DOHH2 (cell line): ENCODE results near the gene ADGRA1.
"Not testable (repeated sequence)": the region's sequence is repeated elsewhere in the genome, so short reads cannot be mapped to it uniquely, and the experiment has no call there.

Experiments used
- H3F3A ChIP-seq: fragments of 200-600 bp; sonication (generic), shearing (Covaris generic); 2 replicates; pipeline ENCODE4 v1.6.0; 2016; ENCODE audit warnings: antibody characterized with exemption, mild to moderate bottlenecking; ENCODE audit not compliant: control insufficient read depth, insufficient read depth
- H3K27ac ChIP-seq: fragments of 200-600 bp; sonication (generic); 2 replicates; pipeline ENCODE4 v1.5.1; 2014; ENCODE audit warnings: low read depth, mild to moderate bottlenecking, low read length, moderate library complexity
- H3K27me3 ChIP-seq: fragments of 200-600 bp; sonication (generic); 2 replicates; pipeline ENCODE4 v1.6.1; 2014; ENCODE audit warnings: mild to moderate bottlenecking, low read length, mixed read lengths; ENCODE audit not compliant: control insufficient read depth
- H3K36me3 ChIP-seq: fragments of 200-600 bp; sonication (generic); 2 replicates; pipeline ENCODE4 v1.6.1; 2014; ENCODE audit warnings: mild to moderate bottlenecking, low read length, moderate library complexity, mixed read lengths; ENCODE audit not compliant: control insufficient read depth
- H3K4me1 ChIP-seq: fragments of 200-600 bp; sonication (generic); 2 replicates; pipeline ENCODE4 v1.6.1; 2014; ENCODE audit warnings: mild to moderate bottlenecking, low read length, mixed read lengths; ENCODE audit not compliant: control insufficient read depth
- H3K4me2 ChIP-seq: fragments of 200-600 bp; sonication (generic); 2 replicates; pipeline ENCODE4 v1.6.0; 2014; ENCODE audit warnings: mild to moderate bottlenecking, low read length, moderate library complexity
- H3K4me3 ChIP-seq: fragments of 200-600 bp; sonication (generic); 2 replicates; pipeline ENCODE4 v1.5.1; 2014; ENCODE audit warnings: mild to moderate bottlenecking, low read length, mixed read lengths
- H3K79me2 ChIP-seq: fragments of 200-600 bp; sonication (generic); 2 replicates; pipeline ENCODE4 v1.6.1; 2014; ENCODE audit warnings: mild to moderate bottlenecking, low read length, mixed read lengths; ENCODE audit not compliant: control insufficient read depth
- H3K9me2 ChIP-seq: fragments of 200-600 bp; sonication (generic); replicated peaks from 2 replicates; pipeline ENCODE4 v1.6.1; 2014; ENCODE audit warnings: mild to moderate bottlenecking, low read length, mixed read lengths; ENCODE audit not compliant: control insufficient read depth
- H3K9me3 ChIP-seq: fragments of 200-600 bp; sonication (generic); 2 replicates; pipeline ENCODE4 v1.6.1; 2014; ENCODE audit warnings: antibody characterized with exemption, low read length, mixed read lengths; ENCODE audit not compliant: control insufficient read depth, insufficient read depth
- H4K20me1 ChIP-seq: fragments of 200-600 bp; sonication (generic); 2 replicates; pipeline ENCODE4 v1.6.0; 2014; ENCODE audit warnings: low read depth, mild to moderate bottlenecking, antibody characterized with exemption, low read length, moderate library complexity; ENCODE audit not compliant: control insufficient read depth, insufficient read depth
- CTCF ChIP-seq: fragments of 200-600 bp; sonication (generic); IDR thresholded peaks from one replicate; pipeline ENCODE4 v1.5.1; 2014; ENCODE audit warnings: antibody characterized with exemption, mild to moderate bottlenecking, low read depth, low read length; ENCODE audit not compliant: poor library complexity, severe bottlenecking
- EZH2phosphoT487 ChIP-seq: fragments of 200-600 bp; sonication (generic); IDR thresholded peaks from 2 replicates; pipeline ENCODE4 v1.6.1; 2017; ENCODE audit warnings: borderline replicate concordance, mild to moderate bottlenecking, antibody characterized with exemption, low read length, moderate library complexity, mixed read lengths

The ADGRA1 gene

DNA sequence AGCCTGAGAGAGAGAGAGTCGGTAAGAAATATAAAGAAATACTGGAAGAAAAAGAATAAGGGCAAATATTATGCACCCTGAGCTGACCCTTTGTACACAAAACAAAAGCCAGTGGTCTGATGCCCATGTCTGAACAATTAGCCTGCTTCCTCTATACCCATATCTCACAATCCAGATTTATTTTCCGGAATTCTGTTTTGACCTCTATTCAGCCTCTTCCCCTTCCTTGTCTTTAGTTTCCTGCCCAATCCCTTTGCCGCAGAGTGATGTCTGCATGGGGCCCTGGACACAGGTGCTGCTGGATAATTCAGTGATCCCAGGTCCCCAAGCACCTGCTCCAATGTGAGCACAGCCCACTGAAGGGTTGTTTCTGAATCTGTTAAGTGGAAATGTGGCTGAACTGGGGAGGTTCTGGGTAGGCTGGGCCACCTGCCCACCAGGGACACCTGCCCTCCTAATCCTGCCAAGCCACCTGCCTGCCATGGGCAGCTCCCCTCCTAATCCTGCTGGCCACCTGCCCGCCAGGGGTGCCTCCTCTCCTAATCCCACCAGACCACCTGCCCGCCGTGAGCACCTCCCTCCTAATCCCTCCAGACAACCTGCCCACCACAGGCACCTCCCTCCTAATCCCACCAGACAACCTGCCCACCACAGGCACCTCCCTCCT lies 23.0 kb downstream of the ADGRA1 start:
- Histone ChIP-seq H3K36me3 (no peaks in the 10 kb centered on the region), H3F3A (no peaks in the 10 kb centered on the region), H3K4me2 (no peak overlapping the region), H3K79me2 (no peaks in the 10 kb centered on the region), H3K9me3 (peaks cover 35% of the 10 kb centered on the region), H3K27ac (no peak overlapping the region), H4K20me1 (no peaks in the 10 kb centered on the region), H3K27me3 (no peaks in the 10 kb centered on the region), H3K4me1 (no peaks in the 10 kb centered on the region), H3K9me2 (no peaks in the 10 kb centered on the region), H3K4me3 (no peak overlapping the region)
- TF ChIP-seq CTCF, result no peak
- TF ChIP-seq EZH2phosphoT487, result no peak

DNA sequence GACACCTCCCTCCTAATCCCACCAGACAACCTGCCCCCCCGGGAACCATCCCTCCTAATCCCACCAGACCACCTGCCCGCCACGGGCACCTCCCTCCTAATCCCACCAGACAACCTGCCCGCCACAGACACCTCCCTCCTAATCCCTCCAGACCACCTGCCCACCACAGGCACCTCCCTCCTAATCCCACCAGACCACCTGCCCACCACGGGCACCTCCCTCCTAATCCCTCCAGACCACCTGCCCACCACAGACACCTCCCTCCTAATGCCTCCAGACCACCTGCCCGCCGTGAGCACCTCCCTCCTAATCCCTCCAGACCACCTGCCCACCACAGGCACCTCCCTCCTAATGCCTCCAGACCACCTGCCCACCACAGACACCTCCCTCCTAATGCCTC lies 23.9 kb downstream of the ADGRA1 start:
- H3K79me2 ChIP-seq, H3F3A ChIP-seq, H3K27me3 ChIP-seq, H3K9me2 ChIP-seq, H3K4me2 ChIP-seq, H3K36me3 ChIP-seq, H4K20me1 ChIP-seq, H3K27ac ChIP-seq, H3K4me1 ChIP-seq, H3K4me3 ChIP-seq: not testable (repeated sequence)
- peaks cover 32% of the 10 kb centered on the region for H3K9me3 ChIP-seq

- no peaks in the 10 kb centered on the region for H3K79me2 ChIP-seq
Observed at GRCh38 chr10:133113146-133113830, 25.6 kb downstream of the ADGRA1 start.

More at GRCh38 chr10:133113146-133113830, 25.6 kb downstream of the ADGRA1 start:
- Histone ChIP-seq H3K27me3 (no peaks in the 10 kb centered on the region), H3K9me3 (peaks cover 34% of the 10 kb centered on the region; the same call in 1 of the 2 replicates), H3F3A (no peaks in the 10 kb centered on the region), H3K4me3 (no peak overlapping the region), H3K27ac (no peak overlapping the region), H3K4me2 (no peak overlapping the region), H3K9me2 (no peaks in the 10 kb centered on the region), H3K4me1 (no peaks in the 10 kb centered on the region), H3K36me3 (no peaks in the 10 kb centered on the region), H4K20me1 (no peaks in the 10 kb centered on the region)
- TF ChIP-seq EZH2phosphoT487, result no peak
- TF ChIP-seq CTCF, result no peak
